K562 (cell line): ENCODE data around the gene ZNF669. TPM values are rescaled to one million over a fixed set of nuclear protein-coding genes. Genes with fewer than 3 reads are reported as not detected.
A peak's percentile ranks its signal among the peaks of the same experiment; 100 is the strongest.
"Not testable (repeated sequence)": the region's sequence is repeated elsewhere in the genome, so short reads cannot be mapped to it uniquely, and the experiment has no call there.

Source experiments
- ATAC-seq: fragments of 200-7000 bp; cut with Tn5 transposase; 3 replicates; pipeline ENCODE4 v1.9.1; 2020; ENCODE audit warnings: moderate library complexity
- BruUV-seq: library from RNA; stranded (reverse); fragments of 400-500 nt; replicated peaks from 2 replicates; lab custom pipeline; 2021; lab: Mats Ljungman, UMichigan
- CTCF ChIA-PET: fragments of 300-600 bp; formaldehyde crosslinking; extraction: SDS; loops from one replicate; lab custom pipeline; 2021; ENCODE audit warnings: low intra/inter-chr PET ratio; lab: Yijun Ruan, JAX
- POLR2A ChIA-PET: fragments of 300-600, 350-650 bp; sonication (Branson Sonifier 250); formaldehyde crosslinking; extraction: SDS; loops from one replicate; lab custom pipeline; 2021; ENCODE audit warnings: antibody characterized with exemption, inconsistent platforms; lab: Yijun Ruan, JAX
- DNase-seq, 4 experiments: peaks; one replicate each; pipeline versions ENCODE4 v3.0.0 to v3.0.0-alpha.2; 2011 to 2018; ENCODE audit warnings: low spot score in 3 of 4, mixed read lengths in 3 of 4; ENCODE audit errors: extremely low read depth in 1 of 4
- FAIRE-seq: peaks from 2 replicates; lab custom pipeline; 2011; peaks lifted over from hg19 to GRCh38; lab: Jason Lieb, UNC
- H2AFZ ChIP-seq: 2 replicates; pipeline ENCODE4 v1.6.0; 2011; ENCODE audit warnings: low read depth, low read length, control low read depth, inconsistent platforms
- H3K27ac ChIP-seq: fragments of 200-600 bp; 3 replicates; pipeline ENCODE4 v1.8.0; 2011; ENCODE audit warnings: low read depth, mild to moderate bottlenecking, control low read depth, inconsistent platforms, low read length, moderate library complexity, mixed read lengths; ENCODE audit errors: extremely low read depth
- H3K27me3 ChIP-seq, 2 experiments: fragments of 300-600 bp in 1 of 2; 2 replicates in 1 of 2; 3 replicates in 1 of 2; pipeline versions ENCODE4 v1.6.0 to v1.8.0; 2011; ENCODE audit warnings: inconsistent platforms in 2 of 2, low read length in 2 of 2, mild to moderate bottlenecking in 1 of 2, mixed read lengths in 1 of 2, moderate library complexity in 1 of 2; ENCODE audit not compliant: control insufficient read depth in 2 of 2, insufficient read depth in 2 of 2
- H3K36me3 ChIP-seq: fragments of 300-600 bp; 3 replicates; pipeline ENCODE4 v1.8.0; 2011; ENCODE audit warnings: mild to moderate bottlenecking, low read length, inconsistent platforms; ENCODE audit not compliant: control insufficient read depth, insufficient read depth
- H3K4me1 ChIP-seq, 2 experiments: fragments of 200-600 bp in 1 of 2; replicated peaks in 1 of 2; 2 replicates in 1 of 2; 3 replicates in 1 of 2; pipeline versions ENCODE4 v1.5.1 to v1.8.0; 2011; ENCODE audit warnings: inconsistent platforms in 2 of 2, low read length in 2 of 2, mild to moderate bottlenecking in 1 of 2, mixed read lengths in 1 of 2, moderate library complexity in 1 of 2; ENCODE audit not compliant: control insufficient read depth in 2 of 2, insufficient read depth in 2 of 2
- H3K4me2 ChIP-seq: 2 replicates; pipeline ENCODE4 v1.6.1; 2011; ENCODE audit warnings: low read length, control low read depth, inconsistent platforms, mixed read lengths; ENCODE audit not compliant: insufficient read depth
- H3K4me3 ChIP-seq: fragments of 200-600 bp; sonication (generic), shearing (Covaris generic); 2 replicates; pipeline ENCODE4 v1.5.1; 2016; ENCODE audit warnings: control low read depth, inconsistent platforms
- H3K79me2 ChIP-seq: fragments of 200-600 bp; 3 replicates; pipeline ENCODE4 v1.8.0; 2011; ENCODE audit warnings: low read length, inconsistent platforms; ENCODE audit not compliant: control insufficient read depth, insufficient read depth
- H3K9ac ChIP-seq, 2 experiments: 2 replicates each; pipeline versions ENCODE4 v1.6.0 to v1.6.1; 2011; ENCODE audit warnings: low read depth in 2 of 2, low read length in 2 of 2, control low read depth in 1 of 2, inconsistent platforms in 1 of 2, mild to moderate bottlenecking in 1 of 2, mixed read lengths in 1 of 2; ENCODE audit not compliant: insufficient read depth in 1 of 2
- H3K9me1 ChIP-seq: one replicate; pipeline ENCODE4 v1.6.0; 2011; ENCODE audit warnings: inconsistent platforms, mild to moderate bottlenecking, low read length, moderate library complexity; ENCODE audit not compliant: control insufficient read depth, insufficient read depth
- H3K9me3 ChIP-seq: replicated peaks from 2 replicates; pipeline ENCODE4 v1.5.1; 2011; ENCODE audit warnings: low read depth, low read length, inconsistent platforms; ENCODE audit not compliant: control insufficient read depth, insufficient read depth
- H4K20me1 ChIP-seq: replicated peaks from 2 replicates; pipeline ENCODE4 v1.6.1; 2011; ENCODE audit warnings: low read length, inconsistent platforms, mixed read lengths; ENCODE audit not compliant: control insufficient read depth, insufficient read depth
- HEY1 ChIP-seq: fragments of 250-450 bp; sonication (Bioruptor Pico); IDR thresholded peaks from 2 replicates; pipeline ENCODE4 v1.5.0; 2020; ENCODE audit warnings: mild to moderate bottlenecking, moderate library complexity, borderline replicate concordance
- POLR2G ChIP-seq: fragments of 200-400 bp; formaldehyde crosslinking; IDR thresholded peaks from 2 replicates; pipeline ENCODE4 v1.6.1; 2017; ENCODE audit warnings: low read depth, mild to moderate bottlenecking, antibody characterized with exemption, low read length, moderate library complexity
- WGBS: fragments of 100-300 bp; shearing (Covaris generic); methylation state at CpG from one replicate; pipeline ENCODE4 v1.1.6; 2016; ENCODE audit warnings: low coverage, mixed read lengths; ENCODE audit not compliant: insufficient coverage; ENCODE audit errors: missing lambda C conversion rate; 5-methylcytosine and 5-hydroxymethylcytosine counted together
- in situ Hi-C: fragments of 300-500 bp; cut with MboI; formaldehyde crosslinking; loops from 4 replicates; pipeline ENCODE4 v1.15.0; 2018; ENCODE audit warnings: inconsistent platforms, mixed read lengths
- intact Hi-C: fragments of 100-400 bp; cut with micrococcal nuclease; formaldehyde crosslinking; loops from 2 replicates; pipeline ENCODE4 v1.14.2; 2022
- polyA plus RNA-seq, 8 experiments: library from polyadenylated mRNA; depleted of rRNA in 4 of 8; stranded (reverse) in 5 of 8; unstranded in 3 of 8; fragments of >200 nt; fragmentation: Nextera tagmentation in 2 of 8; fragmentation: Illumina TruSeq in 1 of 8; extraction: Ambion mirVana in 2 of 8; extraction: Trizol in 1 of 8; gene quantifications; 2 replicates each; pipeline versions ENCODE4 v1.2.1 to v1.2.3, GENCODE V29; 2011 to 2014; ENCODE audit warnings: inconsistent platforms in 1 of 8, missing spikeins in 1 of 8
- total RNA-seq, 7 experiments: library from RNA; depleted of rRNA in 6 of 7; stranded (reverse); fragments of >200 nt in 6 of 7; fragmentation: Illumina TruSeq in 2 of 7; extraction: Trizol in 2 of 7; gene quantifications; 2 replicates each; pipeline versions ENCODE4 v1.2.1 to v1.2.3, GENCODE V29; 2011 to 2021; ENCODE audit warnings: low replicate concordance in 1 of 7

Gene ZNF669
- total and polyA plus RNA-seq, 9 of the 15 experiments (the other 6 are each of a cell fraction or from before 2014, with no cell fraction given) = 5.3 to 18.3 (median 10.2) TPM

DNA sequence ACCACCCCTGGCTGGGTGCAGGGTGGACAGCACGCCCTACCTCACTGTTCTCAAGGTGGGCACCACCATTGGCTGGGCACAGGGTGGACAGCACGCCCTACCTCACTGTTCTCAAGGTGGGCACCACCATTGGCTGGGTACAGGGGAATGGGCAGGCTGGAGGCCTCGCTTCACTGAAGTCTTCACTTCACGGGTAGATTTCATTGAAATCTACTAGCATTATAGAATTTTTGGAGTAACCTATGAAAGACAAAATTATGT, 16.2 kb upstream of the ZNF669 start:
- H3K9me1 ChIP-seq, H3K4me1 ChIP-seq, H3K4me3 ChIP-seq, H3K27ac ChIP-seq, H3K27me3 ChIP-seq, H3K36me3 ChIP-seq, H2AFZ ChIP-seq, H3K79me2 ChIP-seq, in situ Hi-C loops, DNase-seq, FAIRE-seq, CTCF ChIA-PET, ATAC-seq, BruUV-seq, H4K20me1 ChIP-seq, intact Hi-C loops, H3K9ac ChIP-seq, H3K4me2 ChIP-seq: not testable (repeated sequence)
- H3K9me3 ChIP-seq = peaks cover 11% of the 10 kb centered on the region
- POLR2A ChIA-PET = interaction anchor here (0.6 kb wide), 1 partner anchor 101 kb away, joined by 3 read pairs; no protein-coding TSS in a partner anchor
- WGBS = 37% methylated on average over 4 of the region's 4 CpGs

DNA sequence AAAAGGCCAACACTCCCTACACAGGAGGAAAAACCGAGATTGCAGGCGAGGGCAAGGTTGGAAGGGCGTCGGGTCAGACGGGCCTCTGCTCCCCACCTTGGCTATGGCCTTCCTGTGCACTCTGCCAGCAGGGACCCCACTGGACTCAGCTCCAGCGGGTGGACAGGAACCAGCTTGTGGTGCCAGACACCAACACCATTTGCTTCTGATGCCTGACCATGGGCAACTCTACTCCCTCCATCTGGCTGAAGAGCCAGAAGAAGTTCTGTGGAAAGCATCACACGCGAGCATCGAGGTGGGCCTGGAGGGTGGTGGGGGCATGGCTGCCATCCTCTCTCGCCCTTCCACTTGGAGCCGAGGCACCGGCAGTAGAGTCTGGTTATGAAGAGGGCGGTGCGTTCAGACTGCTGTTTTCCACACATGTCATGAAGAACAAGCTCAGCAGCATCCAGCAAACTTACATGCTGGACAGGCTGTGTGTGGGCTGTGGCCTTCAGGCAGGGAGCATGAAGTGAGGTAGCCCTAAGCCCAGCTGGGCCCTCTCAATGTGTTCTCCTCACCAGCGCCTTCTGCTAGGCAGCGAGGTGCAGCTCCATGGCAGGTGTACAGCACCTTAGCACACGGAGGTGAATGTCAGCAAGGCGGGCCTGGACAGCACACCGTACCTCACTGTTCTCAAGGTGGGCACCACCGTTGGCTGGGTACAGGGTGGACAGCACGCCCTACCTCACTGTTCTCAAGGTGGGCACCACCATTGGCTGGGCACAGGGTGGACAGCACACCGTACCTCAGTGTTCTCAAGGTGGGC, 15.6 kb upstream of the ZNF669 start:
- peak; percentile 50; the same call in 2 of the 3 replicates for ATAC-seq
- no peak for FAIRE-seq
- Histone ChIP-seq H3K4me2 (no peak overlapping the region), H3K36me3 (no peaks in the 10 kb centered on the region), H3K4me3 (no peak overlapping the region), H3K9me3 (peaks cover 9% of the 10 kb centered on the region), H3K9ac (0 out of 4 replicates have a peak overlapping the region, but pooled peaks of 1 of the 2 experiments have one; percentile 26), H4K20me1 (no peaks in the 10 kb centered on the region), H2AFZ (no peak overlapping the region), H3K9me1 (no peaks in the 10 kb centered on the region), H3K4me1 (peaks cover 0 to 11% of the 10 kb centered on the region in 2 experiments; a peak in 2 of 5 replicates), H3K27me3 (no peaks in the 10 kb centered on the region)
- CTCF ChIA-PET = no interaction called here
- intact Hi-C loops = no loop called here
- no peak for DNase-seq
- no TSS peak for BruUV-seq
- in situ Hi-C loops = no loop called here
- WGBS = 64% methylated on average over 22 of the region's 22 CpGs
- TF ChIP-seq POLR2G = 0 out of 2 replicates have a peak, but pooled peaks have one; percentile 21
- no peak for TF ChIP-seq HEY1 (CRISPR knock-in tag)
- TF ChIP-seq, all 486 proteins: peak for 1
- Histone ChIP-seq H3K79me2 (no peaks in the 10 kb centered on the region), H3K27ac (no peak overlapping the region)
- POLR2A ChIA-PET = interaction anchor here (0.6 kb wide), 1 partner anchor 101 kb away, joined by 3 read pairs; no protein-coding TSS in a partner anchor
